LNCaP clone FGC (cell line): ENCODE data around the gene HLA-F.
A peak's percentile ranks its signal among the peaks of the same experiment; 100 is the strongest.

Experiments
- DNase-seq: peaks from one replicate; pipeline ENCODE4 v3.0.0-alpha.2; 2011; ENCODE audit warnings: low read depth
- H3K4me3 ChIP-seq: 2 replicates; pipeline ENCODE4 v1.5.1; 2011; ENCODE audit warnings: mild to moderate bottlenecking, low read depth, low read length, control low read depth
- TF ChIP-seq, protein P1 (sequence below): IDR thresholded peaks from 2 replicates; pipeline ENCODE4 v1.5.1; 2012; ENCODE audit warnings: mild to moderate bottlenecking; ENCODE audit not compliant: control insufficient read depth, insufficient read depth; ENCODE audit errors: extremely low read depth

The HLA-F gene

GRCh38 chr6:29752451-29753308 is 29.4 kb downstream of the HLA-F start:
- DNase-seq: peak; percentile 49
- TF ChIP-seq, protein P1, sequence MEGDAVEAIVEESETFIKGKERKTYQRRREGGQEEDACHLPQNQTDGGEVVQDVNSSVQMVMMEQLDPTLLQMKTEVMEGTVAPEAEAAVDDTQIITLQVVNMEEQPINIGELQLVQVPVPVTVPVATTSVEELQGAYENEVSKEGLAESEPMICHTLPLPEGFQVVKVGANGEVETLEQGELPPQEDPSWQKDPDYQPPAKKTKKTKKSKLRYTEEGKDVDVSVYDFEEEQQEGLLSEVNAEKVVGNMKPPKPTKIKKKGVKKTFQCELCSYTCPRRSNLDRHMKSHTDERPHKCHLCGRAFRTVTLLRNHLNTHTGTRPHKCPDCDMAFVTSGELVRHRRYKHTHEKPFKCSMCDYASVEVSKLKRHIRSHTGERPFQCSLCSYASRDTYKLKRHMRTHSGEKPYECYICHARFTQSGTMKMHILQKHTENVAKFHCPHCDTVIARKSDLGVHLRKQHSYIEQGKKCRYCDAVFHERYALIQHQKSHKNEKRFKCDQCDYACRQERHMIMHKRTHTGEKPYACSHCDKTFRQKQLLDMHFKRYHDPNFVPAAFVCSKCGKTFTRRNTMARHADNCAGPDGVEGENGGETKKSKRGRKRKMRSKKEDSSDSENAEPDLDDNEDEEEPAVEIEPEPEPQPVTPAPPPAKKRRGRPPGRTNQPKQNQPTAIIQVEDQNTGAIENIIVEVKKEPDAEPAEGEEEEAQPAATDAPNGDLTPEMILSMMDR: peak; percentile 96
- H3K4me3 ChIP-seq: peak overlapping the region; percentile 55

DNA sequence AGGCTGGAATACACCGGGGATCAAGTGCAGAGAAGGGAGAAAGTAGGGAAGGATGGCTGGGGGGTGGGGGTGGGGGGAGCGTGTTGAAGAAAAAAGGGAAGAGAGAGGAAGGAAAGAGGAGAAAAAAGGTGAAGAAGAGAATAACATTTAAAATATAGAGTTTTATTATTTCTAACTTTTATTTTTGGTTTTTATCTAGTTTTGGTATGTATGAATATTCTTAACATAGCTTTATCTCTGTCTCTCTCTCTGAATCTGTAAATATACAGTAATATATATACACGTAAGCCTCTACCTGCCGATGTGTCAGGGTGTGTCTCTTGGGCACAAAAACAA is 30.0 kb downstream of the HLA-F start:
- TF ChIP-seq, protein P1: no peak
- no peak for DNase-seq
- peak overlapping the region; percentile 55 for H3K4me3 ChIP-seq

GRCh38 chr6:29755295-29755871 is 32.1 kb downstream of the HLA-F start:
- H3K4me3 ChIP-seq: no peak overlapping the region
- TF ChIP-seq, protein P1: no peak
- DNase-seq: no peak

- H3K4me3 ChIP-seq: no peak overlapping the region
- no peak for DNase-seq
- TF ChIP-seq, protein P1: no peak
Observed at GRCh38 chr6:29757282-29757681, 34.0 kb downstream of the HLA-F start.

GRCh38 chr6:29757701-29758293 is 34.6 kb downstream of the HLA-F start:
- no peak for DNase-seq
- H3K4me3 ChIP-seq: no peak overlapping the region
- TF ChIP-seq, protein P1: no peak

- TF ChIP-seq, protein P1: no peak
- no peak overlapping the region for H3K4me3 ChIP-seq
- no peak for DNase-seq
Observed at GRCh38 chr6:29758761-29759160, 35.5 kb downstream of the HLA-F start.
